ENCODE results near the gene TPP1. TPM values are rescaled to one million over a fixed set of nuclear protein-coding genes. Genes with fewer than 3 reads are reported as not detected.

The TPP1 gene
- total and polyA plus RNA-seq, 2 of the 13 experiments (the other 11 are each of a cell fraction or from before 2014, with no cell fraction given) = 13.9 to 74.6 TPM

GRCh38 chr11:6631361-6631890 is 12.2 kb upstream of the TPP1 start:
- no peaks in the 10 kb centered on the region for H3K36me3 ChIP-seq (replicated peaks in 1 of 2; ENCODE audit: control insufficient read depth in 1 of 2, insufficient read depth in 2 of 2, low read length in 2 of 2)
- ChIA-PET POLR2A (interaction anchor here (0.7 kb wide), 1 partner anchor 12 kb away, joined by 3 read pairs; the partner anchor contains the start of gene TPP1), CTCF (ENCODE audit: low intra/inter-chr PET ratio, low total read pairs) (no interaction called here)
- H2AFZ ChIP-seq (ENCODE audit: low read length) = no peak overlapping the region
- H3K9me3 ChIP-seq (ENCODE audit: low read length) = no peaks in the 10 kb centered on the region
- no peak overlapping the region for H3K4me3 ChIP-seq (replicated peaks in 1 of 3; ENCODE audit: insufficient read depth in 1 of 3, low read depth in 2 of 3, low read length in 3 of 3)
- intact Hi-C loops (cut with micrococcal nuclease; ENCODE audit: unreplicated experiment) = no loop called here
- H3K27ac ChIP-seq (ENCODE audit: extremely low read length, insufficient read depth, low read length) = no peak overlapping the region
- peaks cover 9 to 57% of the 10 kb centered on the region in 2 experiments; a peak in 4 of 5 replicates for H3K27me3 ChIP-seq (ENCODE audit: control insufficient read depth in 1 of 2, insufficient read depth in 2 of 2, low read length in 2 of 2)
- FAIRE-seq (no peak), ATAC-seq (peak; percentile 11; the same call in 2 of the 3 replicates), DNase-seq (ENCODE audit: low spot score) (no peak)
- no peak overlapping the region for H3K9ac ChIP-seq (ENCODE audit: insufficient read depth, low read depth, low read length)
- H3K4me1 ChIP-seq (ENCODE audit: insufficient read depth, low read length) = peaks cover 28% of the 10 kb centered on the region
- H4K20me1 ChIP-seq (ENCODE audit: insufficient read depth, low read length) = no peaks in the 10 kb centered on the region
- TF ChIP-seq SP1 (IDR thresholded peaks at IDR 0.05) = no peak
- TF ChIP-seq SP1 (CRISPR knock-in tag; IDR thresholded peaks at IDR 0.05) = no peak
- TF ChIP-seq SIN3B (IDR thresholded peaks at IDR 0.05; ENCODE audit: low read length) = no peak
- TF ChIP-seq ZNF891 (CRISPR knock-in tag; IDR thresholded peaks at IDR 0.05) = no peak
- TF ChIP-seq ZNF777 (CRISPR knock-in tag; IDR thresholded peaks at IDR 0.05) = no peak
- no peak for TF ChIP-seq NR1H2 (CRISPR knock-in tag; IDR thresholded peaks at IDR 0.05; ENCODE audit: borderline replicate concordance, low read depth)
- no peaks in the 10 kb centered on the region for H3K79me2 ChIP-seq (ENCODE audit: insufficient read depth, low read length)
- no TSS peak for BruUV-seq (replicated peaks)
- 45% methylated on average over 10 of the region's 11 CpGs for WGBS (ENCODE audit: low lambda C conversion rate)
- no peak overlapping the region for H3K4me2 ChIP-seq (ENCODE audit: low read depth, low read length)
- in situ Hi-C loops (cut with HindIII; ENCODE audit: extremely low pct_ligation_motif_present, low pct_unique_long_range_greater_than_20kb) = no loop called here

- in situ Hi-C loops (cut with HindIII; ENCODE audit: extremely low pct_ligation_motif_present, low pct_unique_long_range_greater_than_20kb) (no loop called here), intact Hi-C loops (cut with micrococcal nuclease; ENCODE audit: unreplicated experiment) (no loop called here)
- Histone ChIP-seq H3K9ac (ENCODE audit: insufficient read depth, low read depth, low read length) (no peak overlapping the region), H3K4me2 (ENCODE audit: low read depth, low read length) (peak overlapping the region; percentile 51), H3K4me1 (ENCODE audit: insufficient read depth, low read length) (peaks cover 24% of the 10 kb centered on the region), H4K20me1 (ENCODE audit: insufficient read depth, low read length) (no peaks in the 10 kb centered on the region), H3K27me3 (ENCODE audit: control insufficient read depth in 1 of 2, insufficient read depth in 2 of 2, low read length in 2 of 2) (peaks cover 9 to 61% of the 10 kb centered on the region in 2 experiments; a peak in 4 of 5 replicates), H3K79me2 (ENCODE audit: insufficient read depth, low read length) (no peaks in the 10 kb centered on the region), H3K36me3 (replicated peaks in 1 of 2; ENCODE audit: control insufficient read depth in 1 of 2, insufficient read depth in 2 of 2, low read length in 2 of 2) (no peaks in the 10 kb centered on the region), H3K9me3 (ENCODE audit: low read length) (no peaks in the 10 kb centered on the region), H2AFZ (ENCODE audit: low read length) (no peak overlapping the region), H3K27ac (ENCODE audit: extremely low read length, insufficient read depth, low read length) (no peak overlapping the region), H3K4me3 (replicated peaks in 1 of 3; ENCODE audit: insufficient read depth in 1 of 3, low read depth in 2 of 3, low read length in 3 of 3) (peak overlapping the region in 1 of 3 experiments; percentile 48; a peak in 2 of 6 replicates)
- ChIA-PET POLR2A (no interaction called here), CTCF (ENCODE audit: low intra/inter-chr PET ratio, low total read pairs) (no interaction called here)
- WGBS (ENCODE audit: low lambda C conversion rate) = 6% methylated on average over 11 of the region's 28 CpGs
- BruUV-seq (replicated peaks) = no TSS peak
- no peak for DNase-seq (ENCODE audit: low spot score)
- FAIRE-seq = no peak
- ATAC-seq = peak; percentile 26
- TF ChIP-seq ZNF496 (CRISPR knock-in tag; IDR thresholded peaks at IDR 0.05; ENCODE audit: insufficient replicate concordance) (no peak), MZF1 (CRISPR knock-in tag; IDR thresholded peaks at IDR 0.05; ENCODE audit: borderline replicate concordance) (no peak), ZNF383 (CRISPR knock-in tag; IDR thresholded peaks at IDR 0.05; ENCODE audit: borderline replicate concordance) (no peak), ZSCAN22 (CRISPR knock-in tag; IDR thresholded peaks at IDR 0.05) (no peak), ZNF687 (CRISPR knock-in tag; IDR thresholded peaks at IDR 0.05) (peak; percentile 28; the same call in 1 of the 2 replicates), ZNF749 (CRISPR knock-in tag; IDR thresholded peaks at IDR 0.05; ENCODE audit: borderline replicate concordance) (no peak), ZSCAN12 (CRISPR knock-in tag; IDR thresholded peaks at IDR 0.05) (no peak), ZNF784 (CRISPR knock-in tag; IDR thresholded peaks at IDR 0.05; ENCODE audit: borderline replicate concordance) (no peak)
Measured at GRCh38 chr11:6630632-6631291, 11.5 kb upstream of the TPP1 start.

Measured in HepG2 (cell line).